ENCODE data around the gene SYNM. TPM values are rescaled to one million over a fixed set of nuclear protein-coding genes. Genes with fewer than 3 reads are reported as not detected.

The SYNM gene
- total RNA-seq, 1 donor from 2014 or later = 295 TPM

- no peak for DNase-seq
- intact Hi-C loops (cut with DNase I) = loop anchor here (2.0 to 5.0 kb wide), 2 partner anchors 559 to 633 kb away; no protein-coding TSS in a partner anchor
- ATAC-seq (ENCODE audit: poor library complexity) = no peak
Measured at GRCh38 chr15:99076109-99076508, 28.8 kb upstream of the SYNM start.

GRCh38 chr15:99076555-99077308 is 28.1 kb upstream of the SYNM start:
- ATAC-seq (ENCODE audit: poor library complexity) = peak; percentile 92
- intact Hi-C loops (cut with DNase I) = loop anchor here (2.0 to 5.0 kb wide), 2 partner anchors 559 to 634 kb away; no protein-coding TSS in a partner anchor
- DNase-seq = peak; percentile 50

GRCh38 chr15:99082798-99083197 is 22.1 kb upstream of the SYNM start:
- intact Hi-C loops (cut with DNase I) = no loop called here
- DNase-seq (no peak), ATAC-seq (ENCODE audit: poor library complexity) (no peak)

- DNase-seq = no peak
- intact Hi-C loops (cut with DNase I) = no loop called here
- ATAC-seq (ENCODE audit: poor library complexity) = no peak
Measured at GRCh38 chr15:99084965-99085364, 19.9 kb upstream of the SYNM start.

GRCh38 chr15:99085413-99086326 is 19.2 kb upstream of the SYNM start:
- ATAC-seq (ENCODE audit: poor library complexity) (no peak), DNase-seq (no peak)
- intact Hi-C loops (cut with DNase I) = no loop called here

- no peak for ATAC-seq (ENCODE audit: poor library complexity)
- intact Hi-C loops (cut with DNase I) = no loop called here
- DNase-seq = no peak
Measured at GRCh38 chr15:99086327-99086667, 18.6 kb upstream of the SYNM start.

GRCh38 chr15:99087405-99087943 is 17.4 kb upstream of the SYNM start:
- intact Hi-C loops (cut with DNase I) = no loop called here
- DNase-seq (no peak), ATAC-seq (ENCODE audit: poor library complexity) (no peak)

GRCh38 chr15:99090011-99090699 is 14.7 kb upstream of the SYNM start:
- no peak for ATAC-seq (ENCODE audit: poor library complexity)
- no peak for DNase-seq
- intact Hi-C loops (cut with DNase I) = no loop called here

- ATAC-seq (ENCODE audit: poor library complexity) = no peak
- no peak for DNase-seq
- intact Hi-C loops (cut with DNase I) = no loop called here
Measured at GRCh38 chr15:99090938-99091337, 13.9 kb upstream of the SYNM start.

GRCh38 chr15:99092554-99093172 is 12.2 kb upstream of the SYNM start:
- DNase-seq (no peak), ATAC-seq (ENCODE audit: poor library complexity) (no peak)

GRCh38 chr15:99095626-99096025 is 9.3 kb upstream of the SYNM start:
- no peak for ATAC-seq (ENCODE audit: poor library complexity)
- intact Hi-C loops (cut with DNase I) = no loop called here
- no peak for DNase-seq

More at GRCh38 chr15:99092554-99093172, 12.2 kb upstream of the SYNM start:
- intact Hi-C loops (cut with DNase I) = no loop called here

GRCh38 chr15:99096173-99096893 is 8.5 kb upstream of the SYNM start:
- intact Hi-C loops (cut with DNase I) = no loop called here

GRCh38 chr15:99096894-99097426 is 7.9 kb upstream of the SYNM start:
- intact Hi-C loops (cut with DNase I) = no loop called here
- ATAC-seq (ENCODE audit: poor library complexity) (no peak), DNase-seq (no peak)

More at GRCh38 chr15:99096173-99096893, 8.5 kb upstream of the SYNM start:
- DNase-seq (no peak), ATAC-seq (ENCODE audit: poor library complexity) (no peak)

GRCh38 chr15:99097441-99098410 is 7.2 kb upstream of the SYNM start:
- intact Hi-C loops (cut with DNase I) = no loop called here
- ATAC-seq (ENCODE audit: poor library complexity) (no peak), DNase-seq (no peak)

GRCh38 chr15:99098426-99098825 is 6.5 kb upstream of the SYNM start:
- no peak for ATAC-seq (ENCODE audit: poor library complexity)
- no peak for DNase-seq
- intact Hi-C loops (cut with DNase I) = no loop called here

GRCh38 chr15:99098991-99099390 is 5.9 kb upstream of the SYNM start:
- ATAC-seq (ENCODE audit: poor library complexity) (no peak), DNase-seq (no peak)
- intact Hi-C loops (cut with DNase I) = no loop called here

GRCh38 chr15:99099661-99100060 is 5.2 kb upstream of the SYNM start:
- ATAC-seq (ENCODE audit: poor library complexity) = no peak
- no peak for DNase-seq
- intact Hi-C loops (cut with DNase I) = no loop called here

All from Right ventricle myocardium superior (tissue), 1 donor.